B cell (primary cell): Measurements from ENCODE around the gene CHCHD6.

Experiments
- CTCF ChIP-seq: fragments of 200-600 bp; IDR thresholded peaks from one replicate; pipeline ENCODE4 v1.8.0; 2022; ENCODE audit warnings: antibody characterized with exemption, mild to moderate bottlenecking
- EZH2 ChIP-seq: IDR thresholded peaks from 2 replicates; pipeline ENCODE4 v1.6.1; 2012; ENCODE audit warnings: borderline replicate concordance, low read depth, mild to moderate bottlenecking, moderate library complexity, low read length; ENCODE audit not compliant: insufficient read depth, poor library complexity, severe bottlenecking

- TF ChIP-seq CTCF (no peak), EZH2 (no peak)
Measured at GRCh38 chr3:126963261-126964190, 259.5 kb downstream of the CHCHD6 start.
